ENCODE measurements around the gene ANO1.
A peak's percentile ranks its signal among the peaks of the same experiment; 100 is the strongest.

The ANO1 gene

GRCh38 chr11:70139785-70140410 lies 61.8 kb downstream of the ANO1 start:
- DNase-seq (ENCODE audit: low read depth): no peak

- no peak for DNase-seq (ENCODE audit: low read depth)
Measured at GRCh38 chr11:70140711-70141485, 62.8 kb downstream of the ANO1 start.

DNA sequence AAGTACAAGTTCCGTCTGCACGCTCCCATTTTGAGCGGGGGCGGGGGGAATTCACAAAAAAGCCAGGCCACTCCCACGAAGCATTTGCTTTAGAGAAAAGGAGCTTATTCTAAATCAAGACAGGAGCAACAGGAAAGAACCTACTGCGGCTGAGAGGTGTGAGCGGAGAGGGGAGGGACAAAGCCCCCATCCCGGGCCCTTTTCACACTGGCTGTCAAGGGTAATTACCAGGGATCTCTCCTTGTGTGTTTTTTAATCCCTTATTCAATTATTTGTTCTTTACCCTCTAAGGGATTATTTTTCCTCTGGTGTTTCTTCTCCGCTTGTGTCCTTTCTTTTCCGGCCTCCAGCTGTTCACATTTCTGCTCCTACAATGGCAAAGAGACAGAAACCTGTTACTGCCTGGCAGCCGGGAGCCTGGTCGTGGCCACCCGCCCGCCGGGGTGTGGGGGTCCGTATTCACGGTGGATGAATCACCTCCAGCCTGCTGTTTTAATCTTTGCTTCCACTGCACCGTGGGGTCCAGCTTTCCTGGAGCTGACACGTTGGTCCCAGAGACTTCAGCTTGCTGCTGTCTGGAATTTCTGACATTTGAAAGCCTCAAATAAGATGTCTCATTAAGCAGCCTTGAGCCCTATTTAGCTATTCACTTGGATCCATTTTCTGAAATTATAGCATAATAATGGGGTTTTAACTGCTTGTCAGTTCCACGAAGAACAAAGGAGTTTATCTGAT lies 63.5 kb downstream of the ANO1 start:
- no peak for DNase-seq (ENCODE audit: low read depth)

- DNase-seq (ENCODE audit: low read depth): no peak
Measured at GRCh38 chr11:70142221-70142875, 64.2 kb downstream of the ANO1 start.

DNA sequence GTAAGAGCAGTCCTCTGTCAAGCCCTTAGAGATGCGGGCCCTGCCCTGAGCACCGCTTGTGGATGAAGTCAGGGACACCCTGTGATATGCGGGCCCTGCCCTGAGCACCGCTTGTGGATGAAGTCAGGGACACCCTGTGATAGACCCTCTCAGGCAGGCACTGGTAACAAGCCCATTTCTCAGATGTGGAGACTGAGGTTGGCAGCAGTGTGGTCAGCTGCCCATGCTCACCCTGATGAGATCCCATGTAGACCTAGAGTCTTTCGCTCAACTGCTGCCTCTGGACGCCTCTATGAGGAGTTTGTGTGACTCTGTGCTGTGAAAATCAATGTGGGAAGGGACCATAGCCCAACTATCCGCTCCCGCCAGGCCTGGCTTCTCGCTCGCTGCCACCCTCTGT lies 66.1 kb downstream of the ANO1 start:
- DNase-seq (ENCODE audit: low read depth): no peak

DNA sequence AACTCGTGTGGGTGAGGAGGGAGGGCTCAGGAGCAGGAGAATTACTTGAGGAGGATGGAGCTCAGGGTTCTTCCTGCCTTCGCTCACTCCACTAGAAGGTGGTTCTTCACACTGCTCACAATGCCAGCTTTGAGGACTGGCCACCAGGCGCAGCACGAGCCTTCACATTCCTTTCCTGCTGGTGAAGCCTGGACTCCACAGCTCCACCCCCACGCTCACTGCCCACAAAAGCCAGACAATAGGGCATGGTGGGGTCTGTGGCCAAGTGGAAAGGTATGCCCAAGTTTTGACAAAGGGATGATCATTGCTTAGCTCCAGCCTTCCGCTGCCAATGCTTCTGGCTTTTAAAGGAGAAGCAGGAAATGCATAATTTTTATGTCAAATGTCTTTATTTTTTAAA lies 67.0 kb downstream of the ANO1 start:
- DNase-seq (ENCODE audit: low read depth): no peak

GRCh38 chr11:70145841-70146240 lies 67.7 kb downstream of the ANO1 start:
- DNase-seq (ENCODE audit: low read depth): no peak

- no peak for DNase-seq (ENCODE audit: low read depth)
Measured at GRCh38 chr11:70146299-70146698, 68.2 kb downstream of the ANO1 start.

GRCh38 chr11:70146895-70147520 lies 68.9 kb downstream of the ANO1 start:
- DNase-seq (ENCODE audit: low read depth): no peak

DNA sequence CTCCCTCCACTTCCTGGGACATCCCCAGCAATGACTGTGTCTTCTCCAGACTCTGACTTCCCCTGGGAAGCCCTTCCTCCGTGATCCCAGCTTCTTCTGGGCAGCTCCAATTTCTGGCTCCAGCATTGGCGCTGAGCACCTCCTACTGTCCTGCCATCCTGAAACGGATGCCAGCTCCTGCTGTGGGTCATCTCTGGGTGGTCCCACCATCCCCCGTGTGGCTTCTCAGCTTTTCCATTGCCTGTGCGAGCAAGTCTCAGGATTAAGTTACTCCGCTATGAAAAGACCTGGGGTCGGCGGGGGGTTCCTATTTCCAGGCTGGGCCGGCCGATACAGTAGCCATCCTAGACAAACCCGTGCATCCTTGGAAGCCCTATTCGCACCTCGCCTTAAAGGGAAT lies 69.6 kb downstream of the ANO1 start:
- DNase-seq (ENCODE audit: low read depth): no peak

DNA sequence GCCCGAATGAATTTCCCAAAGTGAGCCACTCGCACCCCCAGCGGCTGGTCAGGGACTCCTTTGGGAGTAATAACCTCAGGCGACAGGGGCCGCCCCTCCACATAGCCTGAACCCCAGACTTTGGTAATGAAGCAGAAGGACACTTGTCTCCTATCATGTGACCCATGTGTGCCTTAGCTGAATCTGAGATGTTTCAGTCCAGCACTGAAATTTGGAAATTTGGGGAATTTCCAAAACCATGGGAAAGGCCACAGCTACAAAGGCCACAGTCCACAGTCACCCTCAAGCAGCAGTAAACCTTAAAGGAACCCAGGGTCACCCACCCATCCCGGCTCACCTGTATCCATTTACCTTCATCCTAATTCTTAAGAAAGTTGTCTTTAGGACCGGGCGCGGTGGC lies 73.6 kb downstream of the ANO1 start:
- no peak for DNase-seq (ENCODE audit: low read depth)

DNA sequence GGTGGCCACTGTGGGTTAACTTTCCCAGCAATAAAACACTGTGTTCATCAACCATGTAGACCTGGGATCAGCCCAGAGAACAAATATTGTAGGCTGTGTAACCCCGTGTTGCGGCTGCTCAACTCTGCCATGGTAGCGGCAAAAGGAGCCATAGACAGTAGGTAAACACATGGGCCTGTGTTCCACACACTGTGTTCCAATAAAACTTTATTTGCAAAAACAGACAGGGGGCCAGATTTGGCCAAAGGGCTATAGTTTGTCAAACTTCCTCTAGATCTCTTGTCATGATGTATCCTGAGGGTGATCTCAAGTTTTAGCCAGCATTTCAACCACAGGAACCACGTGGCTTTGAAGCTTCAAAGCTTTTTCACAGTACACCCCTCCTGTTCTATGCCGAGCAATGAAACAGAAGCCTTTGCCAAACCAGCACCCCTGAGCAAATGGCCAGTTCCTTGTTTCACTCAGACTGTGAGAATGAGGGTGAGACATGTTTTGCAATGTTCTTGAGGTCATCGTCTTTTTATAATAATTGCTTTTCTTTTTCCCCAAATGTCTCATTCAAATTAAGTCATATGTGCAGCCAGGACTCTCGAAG lies 75.1 kb downstream of the ANO1 start:
- DNase-seq (ENCODE audit: low read depth): no peak

GRCh38 chr11:70155386-70155785 lies 77.3 kb downstream of the ANO1 start:
- no peak for DNase-seq (ENCODE audit: low read depth)

- DNase-seq (ENCODE audit: low read depth): no peak
Measured at GRCh38 chr11:70156291-70157037, 78.3 kb downstream of the ANO1 start.

- DNase-seq (ENCODE audit: low read depth): peak; percentile 20
Measured at GRCh38 chr11:70158201-70158600, 80.1 kb downstream of the ANO1 start.

DNA sequence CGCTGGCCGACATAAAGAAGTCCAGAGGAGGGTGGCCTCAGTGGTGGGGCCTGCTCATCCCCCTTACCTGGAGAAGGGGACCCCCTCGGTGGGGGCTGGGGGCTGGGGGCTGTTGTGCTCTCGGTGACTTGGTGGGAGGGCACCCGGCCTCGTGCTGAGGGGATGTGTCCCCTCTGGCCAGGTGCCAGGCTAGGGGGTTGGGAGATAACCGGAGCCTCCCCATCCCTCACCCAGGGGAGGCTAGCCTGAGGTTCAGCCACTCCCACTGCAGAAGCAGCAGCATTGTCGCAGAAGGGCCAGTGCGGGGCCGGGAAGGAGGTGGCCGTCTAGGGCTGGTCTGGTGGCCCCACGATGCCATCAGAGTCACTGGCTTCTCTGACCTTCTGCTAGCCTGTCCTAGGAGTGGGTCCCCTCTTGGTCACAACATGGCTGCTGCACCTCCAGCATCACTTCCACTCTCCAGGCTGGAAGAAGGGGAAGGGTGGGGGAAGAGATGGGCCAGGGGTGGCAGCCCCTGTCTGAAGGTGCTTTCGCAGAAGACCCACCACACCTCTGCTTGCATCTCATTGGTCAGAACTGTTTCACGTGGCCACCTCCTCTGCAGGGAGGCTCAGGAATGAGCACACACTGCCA lies 80.8 kb downstream of the ANO1 start:
- DNase-seq (ENCODE audit: low read depth): no peak

DNA sequence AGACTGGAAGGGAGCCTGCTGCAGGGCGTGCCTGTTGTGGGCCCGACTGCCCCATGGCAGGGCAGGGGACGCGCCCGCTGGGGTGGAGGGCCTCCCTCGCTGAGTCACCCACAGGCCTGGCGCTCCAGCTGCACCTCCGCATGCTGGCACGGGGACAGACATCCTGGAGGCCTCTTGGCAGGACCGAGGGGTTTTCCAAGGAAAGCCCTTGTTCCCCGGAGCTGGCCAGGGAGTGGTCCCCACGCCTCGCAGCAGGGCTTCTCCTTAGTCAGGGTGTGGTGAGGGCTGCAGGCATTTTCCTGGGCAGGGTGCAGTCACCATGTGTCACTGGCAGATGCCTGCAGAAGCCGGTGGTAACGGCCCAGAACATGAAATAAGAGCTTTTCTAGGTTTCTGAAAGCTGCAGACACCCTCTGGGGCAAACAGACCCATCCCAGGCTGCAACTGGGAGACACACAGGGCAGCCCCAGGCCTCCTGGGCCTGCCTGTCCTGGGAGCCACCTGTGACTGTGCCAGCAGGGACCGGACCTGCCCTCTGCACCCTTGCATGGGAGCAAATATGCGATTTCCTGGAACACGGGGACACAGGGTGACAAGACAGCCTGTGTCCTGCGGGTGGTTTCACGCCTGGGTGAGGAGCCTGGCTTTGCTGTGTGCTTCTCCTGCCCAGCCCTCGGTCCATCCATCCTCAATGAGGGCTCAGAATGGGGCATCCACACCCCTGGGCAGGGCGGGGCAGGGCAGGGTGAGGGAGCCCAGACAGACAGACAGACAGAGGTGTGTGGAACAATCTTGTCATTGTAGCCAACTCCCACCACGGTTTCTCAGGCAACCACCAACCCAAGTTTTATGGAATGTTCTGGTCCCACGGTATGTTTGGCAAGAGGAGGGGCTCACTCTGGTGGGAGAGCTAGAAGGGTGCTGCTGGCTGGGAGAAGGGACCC lies 81.8 kb downstream of the ANO1 start:
- DNase-seq (ENCODE audit: low read depth): peak; percentile 64

DNA sequence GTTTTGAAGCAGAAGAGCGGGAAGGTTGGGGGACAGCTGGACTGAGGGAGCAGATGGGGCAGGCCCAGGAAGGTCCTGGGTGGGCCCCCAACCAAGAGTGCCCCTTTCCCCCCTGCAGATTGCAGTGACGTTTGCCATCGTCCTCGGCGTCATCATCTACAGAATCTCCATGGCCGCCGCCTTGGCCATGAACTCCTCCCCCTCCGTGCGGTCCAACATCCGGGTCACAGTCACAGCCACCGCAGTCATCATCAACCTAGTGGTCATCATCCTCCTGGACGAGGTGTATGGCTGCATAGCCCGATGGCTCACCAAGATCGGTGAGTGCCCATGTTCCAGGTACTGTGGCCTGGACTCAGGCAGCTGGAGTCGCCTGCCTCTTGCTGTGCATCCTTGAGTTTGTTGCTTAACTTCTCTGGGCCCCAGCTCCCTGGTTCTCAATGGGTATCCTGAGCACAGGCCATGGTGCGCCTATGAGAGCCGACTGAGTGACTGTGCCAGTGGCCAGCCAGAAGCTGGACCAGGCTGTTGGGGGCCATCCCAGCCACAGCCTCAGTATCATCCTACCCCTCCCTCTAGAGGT lies 83.0 kb downstream of the ANO1 start:
- no peak for DNase-seq (ENCODE audit: low read depth)

DNA sequence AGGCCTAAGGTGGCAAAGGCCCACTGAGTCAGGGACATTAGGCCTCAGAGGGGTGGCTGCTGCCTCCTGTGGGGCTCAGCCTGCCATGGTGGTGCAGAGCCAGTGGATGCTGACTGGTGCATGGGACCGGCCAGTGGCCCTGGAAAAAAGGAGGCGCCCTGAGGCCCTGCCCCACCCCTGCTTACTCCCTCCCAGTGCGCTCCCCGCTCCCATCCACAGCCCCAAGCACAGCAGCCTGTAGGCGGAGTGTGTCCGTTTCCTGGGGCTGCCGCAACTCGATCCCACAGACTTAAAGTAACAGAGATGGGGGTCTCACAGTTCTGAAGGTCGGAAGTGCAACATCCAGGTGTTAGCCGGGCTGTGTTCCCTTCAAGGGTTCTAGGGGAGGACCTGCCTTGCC lies 86.6 kb downstream of the ANO1 start:
- no peak for DNase-seq (ENCODE audit: low read depth)
